NT2/D1 (cell line): Measurements from ENCODE around the gene TYMP.

Source experiments
- DNase-seq: peaks from one replicate; pipeline ENCODE4 v3.0.0-alpha.2; 2011; ENCODE audit warnings: low read depth, low spot score
- H3K27me3 ChIP-seq: 2 replicates; pipeline ENCODE4 v1.6.0; 2011; ENCODE audit warnings: mild to moderate bottlenecking; ENCODE audit not compliant: insufficient read length, insufficient read depth
- H3K36me3 ChIP-seq: 2 replicates; pipeline ENCODE4 v1.6.1; 2011; ENCODE audit warnings: mild to moderate bottlenecking, low read length, mixed read lengths; ENCODE audit not compliant: insufficient read depth, insufficient read length
- H3K4me1 ChIP-seq: 2 replicates; pipeline ENCODE4 v1.5.1; 2011; ENCODE audit not compliant: insufficient read depth, insufficient read length
- H3K4me3 ChIP-seq: 2 replicates; pipeline ENCODE4 v1.5.1; 2011; ENCODE audit warnings: low read depth; ENCODE audit not compliant: insufficient read length
- H3K9ac ChIP-seq: 2 replicates; pipeline ENCODE4 v1.6.0; 2011; ENCODE audit warnings: low read depth; ENCODE audit not compliant: insufficient read length
- H3K9me3 ChIP-seq: 2 replicates; pipeline ENCODE4 v1.5.1; 2011; ENCODE audit warnings: mild to moderate bottlenecking, low read length; ENCODE audit not compliant: insufficient read depth
- SUZ12 ChIP-seq: IDR thresholded peaks from 2 replicates; pipeline ENCODE4 v1.6.1; 2011; ENCODE audit not compliant: insufficient read length, insufficient read depth; ENCODE audit errors: extremely low read depth
- YY1 ChIP-seq: IDR thresholded peaks from 2 replicates; pipeline ENCODE4 v1.6.1; 2011; ENCODE audit not compliant: insufficient read length, insufficient read depth
- ZNF274 ChIP-seq: IDR thresholded peaks from 2 replicates; pipeline ENCODE4 v1.6.1; 2011; ENCODE audit warnings: mild to moderate bottlenecking, low read depth, low read length

The TYMP gene

GRCh38 chr22:50507991-50508884 lies 21.6 kb downstream of the TYMP start, which contains the start of gene NCAPH2:
Gene NCAPH2, plus strand, starts transcription at chr22:50508224. Its CDS starts 114 bp downstream, at chr22:50508338.
- TF ChIP-seq SUZ12 (no peak), ZNF274 (no peak), YY1 (peak; percentile 76)
- H3K36me3 ChIP-seq: peaks cover 33% of the 10 kb centered on the region
- no peaks in the 10 kb centered on the region for H3K27me3 ChIP-seq
- peaks cover 8% of the 10 kb centered on the region for H3K4me1 ChIP-seq
- peak; percentile 92 for DNase-seq
- peak within 1 kb of the TSS; percentile 97 for H3K9ac ChIP-seq
- no peaks in the 10 kb centered on the region for H3K9me3 ChIP-seq
- peak within 1 kb of the TSS; percentile 85 for H3K4me3 ChIP-seq

- Histone ChIP-seq H3K9me3 (no peaks in the 10 kb centered on the region), H3K4me3 (peak within 1 kb of the TSS; percentile 85), H3K4me1 (peaks cover 8% of the 10 kb centered on the region), H3K9ac (peak within 1 kb of the TSS; percentile 97), H3K36me3 (peaks cover 41% of the 10 kb centered on the region), H3K27me3 (no peaks in the 10 kb centered on the region)
- TF ChIP-seq YY1: no peak
- TF ChIP-seq SUZ12: no peak
- no peak for TF ChIP-seq ZNF274
- no peak for DNase-seq
Observed at GRCh38 chr22:50507421-50507990, 22.3 kb downstream of the TYMP start, which contains the start of gene LMF2. Gene LMF2, minus strand, starts transcription at chr22:50507702. Its CDS starts 27 bp downstream, at chr22:50507675.

GRCh38 chr22:50506611-50507420 lies 23.0 kb downstream of the TYMP start:
- Histone ChIP-seq H3K4me3 (peak overlapping the region; percentile 85), H3K4me1 (peaks cover 8% of the 10 kb centered on the region), H3K36me3 (peaks cover 40% of the 10 kb centered on the region), H3K9ac (peak overlapping the region; percentile 97), H3K27me3 (no peaks in the 10 kb centered on the region), H3K9me3 (no peaks in the 10 kb centered on the region)
- no peak for TF ChIP-seq ZNF274
- no peak for DNase-seq

- no peak overlapping the region for H3K9ac ChIP-seq
- H3K4me3 ChIP-seq: no peak overlapping the region
- TF ChIP-seq ZNF274 (no peak), YY1 (no peak), SUZ12 (no peak)
- H3K27me3 ChIP-seq: no peaks in the 10 kb centered on the region
- H3K36me3 ChIP-seq: peaks cover 40% of the 10 kb centered on the region
- no peak for DNase-seq
- H3K4me1 ChIP-seq: peaks cover 8% of the 10 kb centered on the region
- no peaks in the 10 kb centered on the region for H3K9me3 ChIP-seq
Observed at GRCh38 chr22:50505776-50506610, 23.8 kb downstream of the TYMP start.

- Histone ChIP-seq H3K9ac (no peak overlapping the region), H3K27me3 (no peaks in the 10 kb centered on the region), H3K36me3 (peaks cover 40% of the 10 kb centered on the region), H3K4me3 (no peak overlapping the region), H3K4me1 (peaks cover 8% of the 10 kb centered on the region), H3K9me3 (no peaks in the 10 kb centered on the region)
- no peak for DNase-seq
- no peak for TF ChIP-seq ZNF274
- no peak for TF ChIP-seq SUZ12
- TF ChIP-seq YY1: no peak
Observed at GRCh38 chr22:50505276-50505775, 24.5 kb downstream of the TYMP start.

GRCh38 chr22:50504369-50505211 lies 25.2 kb downstream of the TYMP start:
- no peak overlapping the region for H3K4me3 ChIP-seq
- TF ChIP-seq YY1: no peak
- TF ChIP-seq ZNF274: no peak
- no peak for TF ChIP-seq SUZ12
- H3K9me3 ChIP-seq: no peaks in the 10 kb centered on the region
- no peak for DNase-seq
- H3K9ac ChIP-seq: no peak overlapping the region
- peaks cover 40% of the 10 kb centered on the region for H3K36me3 ChIP-seq
- peaks cover 8% of the 10 kb centered on the region for H3K4me1 ChIP-seq
- H3K27me3 ChIP-seq: no peaks in the 10 kb centered on the region
